ENCODE results near the gene GRHL3.

Gene GRHL3

DNA sequence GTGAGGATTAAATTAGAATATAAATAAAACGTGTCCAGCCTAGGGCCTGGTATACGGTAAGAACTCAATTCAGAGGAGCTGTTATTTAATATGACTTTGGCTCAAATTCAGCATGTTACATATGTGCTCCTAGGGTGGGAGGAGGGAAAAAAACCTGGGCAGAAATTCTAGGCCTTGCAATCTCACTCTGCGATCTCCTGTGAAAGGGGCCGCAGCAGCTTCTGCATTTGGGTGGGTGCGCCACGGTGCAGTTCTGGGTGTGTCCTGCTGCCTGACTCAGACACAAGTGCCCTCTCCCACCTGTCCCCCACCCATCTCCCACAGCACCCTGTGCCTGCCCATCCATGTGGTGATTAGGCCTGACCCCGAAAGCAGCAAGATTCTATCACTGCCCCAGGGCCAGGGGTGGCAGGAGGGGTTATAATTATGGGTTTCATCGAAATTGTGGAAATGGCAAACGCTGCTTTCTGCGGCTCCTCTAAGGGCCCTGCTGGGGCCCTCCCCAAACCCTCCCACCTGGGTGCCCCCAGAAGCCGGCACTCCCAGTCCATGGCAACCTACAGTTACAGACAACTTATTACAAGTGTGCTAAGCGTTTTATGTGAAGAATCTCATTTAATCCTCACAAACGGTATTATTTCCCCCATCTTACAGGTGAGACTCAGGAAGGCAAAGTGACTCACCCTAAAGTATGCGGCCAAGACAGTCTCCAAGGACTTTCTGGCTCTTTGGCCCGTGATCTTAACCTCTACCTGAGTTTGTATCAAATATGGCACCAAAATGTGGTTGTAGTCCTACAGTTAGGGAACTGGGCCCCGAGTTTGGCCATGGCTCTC lies 25.5 kb upstream of the GRHL3 start:
- no peak for DNase-seq (ENCODE audit: low read depth in 3 of 3)

DNA sequence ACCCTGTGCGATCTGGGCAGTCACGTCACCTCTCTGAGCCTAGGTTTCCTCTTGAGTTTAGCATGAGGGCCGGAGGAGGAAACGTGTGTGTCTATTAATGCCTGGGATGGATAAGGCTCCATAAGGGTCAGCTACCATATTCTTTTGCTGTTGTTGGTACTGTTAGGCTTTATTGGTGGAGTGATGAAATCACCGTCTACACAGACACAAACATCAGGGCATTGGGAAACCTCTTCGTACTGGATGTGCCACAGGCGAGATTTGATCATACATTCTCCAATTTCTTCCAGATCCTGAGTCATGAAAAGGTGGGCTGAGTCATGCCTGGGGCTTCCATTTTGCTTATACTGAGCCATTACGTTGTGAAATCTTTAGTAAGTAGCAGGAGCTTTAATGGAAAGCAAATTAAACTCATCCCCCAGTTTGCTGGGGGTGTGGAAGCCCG lies 24.9 kb upstream of the GRHL3 start:
- no peak for DNase-seq (ENCODE audit: low read depth in 3 of 3)

DNA sequence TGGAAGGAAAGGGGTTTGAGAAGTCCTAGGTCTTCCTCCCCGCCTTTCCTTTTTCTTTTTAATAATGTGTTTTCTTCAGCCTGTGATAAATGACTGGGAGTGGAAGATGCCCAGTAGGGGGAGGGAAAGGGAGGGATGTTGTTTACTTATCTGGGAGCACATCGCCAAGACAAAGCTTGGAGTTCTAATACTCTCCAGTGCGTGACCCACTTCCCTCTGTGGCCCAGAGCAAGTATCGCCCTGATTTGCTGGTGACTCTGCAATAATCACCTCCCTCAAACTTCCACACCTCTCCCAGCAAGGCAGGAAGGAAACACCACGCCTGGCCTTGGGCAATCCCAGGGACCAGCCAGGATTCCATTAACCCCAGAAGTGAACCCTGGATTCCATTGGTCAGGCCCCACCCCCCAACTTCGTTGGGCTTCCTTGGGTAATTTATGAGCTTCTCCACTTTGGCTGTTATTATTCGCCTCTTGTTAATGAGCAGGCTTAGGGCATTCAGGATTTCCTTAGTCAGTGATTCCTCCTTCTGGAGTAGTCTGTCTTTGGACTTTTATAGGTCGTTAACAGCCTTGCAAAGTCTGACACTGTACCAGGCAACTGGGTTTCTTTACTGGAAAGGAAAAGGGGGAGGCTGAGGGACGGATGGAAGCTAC lies 24.3 kb upstream of the GRHL3 start:
- DNase-seq (ENCODE audit: low read depth in 3 of 3): no peak

DNA sequence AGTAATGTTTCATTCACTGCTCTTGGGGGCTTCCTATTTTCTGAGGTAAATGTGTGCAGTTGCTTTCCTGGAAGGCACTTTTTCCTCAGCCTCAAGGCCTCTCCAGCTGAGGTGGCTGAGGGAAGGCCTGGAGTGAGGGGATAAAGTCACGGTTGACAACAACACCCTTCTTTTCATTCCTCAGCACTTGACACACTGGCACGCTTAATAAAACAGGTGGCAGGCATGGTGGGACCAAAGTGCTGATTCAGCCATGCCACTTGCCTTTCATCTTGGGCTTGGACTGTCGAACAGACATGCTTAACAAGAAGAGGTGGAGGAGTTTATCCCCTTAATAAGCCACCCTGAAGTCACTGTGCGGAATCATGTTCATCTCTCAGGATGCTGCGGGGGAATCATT lies 23.6 kb upstream of the GRHL3 start:
- DNase-seq (ENCODE audit: low read depth in 3 of 3): no peak

DNA sequence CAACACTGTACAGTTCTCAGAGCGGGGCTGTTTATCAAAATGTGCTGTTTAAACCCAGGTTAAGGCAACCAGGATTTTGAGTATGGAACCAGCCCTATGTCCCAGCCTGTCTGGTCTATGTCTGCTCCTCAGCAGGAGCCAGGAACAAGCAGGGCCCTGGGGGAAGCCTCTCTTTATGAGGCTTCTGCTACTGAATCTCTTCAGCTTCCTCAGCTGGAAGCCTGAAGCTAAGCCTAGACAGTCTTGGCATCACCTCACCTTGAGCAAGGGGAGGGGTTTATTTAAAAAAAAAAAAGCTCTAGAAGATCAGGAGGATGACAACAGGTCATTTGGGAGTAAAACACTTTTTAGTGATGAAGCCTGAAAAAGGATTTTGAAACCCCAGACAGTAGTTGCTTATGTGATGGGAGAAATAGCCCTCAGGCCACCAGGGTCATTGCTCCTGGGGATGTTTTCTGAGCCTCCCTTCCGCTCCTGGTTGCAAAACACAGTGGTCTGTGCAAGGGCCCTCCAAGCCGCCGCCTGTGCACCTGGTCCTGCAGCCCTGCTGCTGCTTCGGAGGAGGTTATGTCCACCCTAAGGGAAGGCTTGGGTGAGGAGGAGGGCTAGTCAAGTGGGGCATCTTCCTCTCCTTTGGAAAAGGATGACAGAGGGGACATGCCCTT lies 21.8 kb upstream of the GRHL3 start:
- DNase-seq (ENCODE audit: low read depth in 3 of 3): no peak

DNA sequence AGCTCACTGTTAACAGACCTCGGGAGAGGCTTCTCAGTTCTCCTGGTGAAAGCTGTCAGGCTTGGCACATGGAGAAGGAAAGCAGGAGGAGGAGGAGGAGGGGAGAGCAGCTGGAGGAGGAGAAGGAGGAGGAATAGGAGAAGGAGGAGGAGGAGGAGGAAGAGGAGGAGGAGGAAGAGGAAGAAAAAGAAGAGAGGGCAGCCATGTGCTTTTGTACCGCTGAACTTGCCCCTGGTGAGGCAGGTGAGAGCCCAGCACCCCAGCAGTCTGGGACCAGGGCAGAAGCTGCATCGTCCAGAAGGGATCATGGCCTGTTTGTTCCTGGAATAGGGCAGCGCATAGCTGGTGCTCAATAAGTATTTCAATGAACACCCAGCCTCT lies 21.3 kb upstream of the GRHL3 start:
- no peak for DNase-seq (ENCODE audit: low read depth in 3 of 3)

DNA sequence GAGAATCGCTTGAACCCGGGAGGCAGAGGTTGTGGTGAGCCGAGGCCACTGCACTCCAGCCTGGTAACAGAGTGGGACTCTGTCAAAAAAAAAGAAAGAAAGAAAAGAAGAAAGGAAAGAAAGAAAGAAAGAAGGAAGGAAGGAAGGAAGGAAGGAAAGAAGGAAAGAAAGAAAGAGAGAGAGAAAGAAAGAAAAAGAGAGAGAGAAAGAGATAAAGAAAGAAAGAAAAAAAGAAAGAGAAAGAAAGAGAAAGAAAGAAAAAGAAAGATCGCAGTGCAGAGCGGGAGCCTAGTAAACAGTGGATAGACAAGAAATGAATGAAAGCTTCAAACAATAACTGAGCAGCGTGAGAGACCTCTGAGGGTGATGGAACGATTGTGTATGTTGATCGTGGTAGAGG lies 20.6 kb upstream of the GRHL3 start:
- DNase-seq (ENCODE audit: low read depth in 3 of 3): no peak

DNA sequence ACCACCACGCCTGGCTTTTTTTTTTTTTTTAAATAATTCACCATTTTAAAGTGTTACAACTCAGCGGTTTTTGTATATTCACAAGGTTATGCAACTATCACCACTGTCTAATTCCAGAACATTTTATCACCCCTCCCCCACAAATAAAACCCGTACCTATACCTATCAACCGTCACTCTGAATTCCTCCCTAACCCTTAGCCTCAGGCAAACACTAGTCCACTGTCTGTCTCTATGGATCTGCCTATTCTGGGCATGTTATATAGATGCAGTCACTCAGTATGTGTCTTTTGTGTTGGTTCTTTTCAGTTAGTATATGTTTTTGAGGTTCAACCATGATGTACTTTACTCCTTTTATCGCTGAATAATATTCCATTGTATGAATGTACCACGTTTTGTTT lies 19.3 kb upstream of the GRHL3 start:
- no peak for DNase-seq (ENCODE audit: low read depth in 3 of 3)

DNA sequence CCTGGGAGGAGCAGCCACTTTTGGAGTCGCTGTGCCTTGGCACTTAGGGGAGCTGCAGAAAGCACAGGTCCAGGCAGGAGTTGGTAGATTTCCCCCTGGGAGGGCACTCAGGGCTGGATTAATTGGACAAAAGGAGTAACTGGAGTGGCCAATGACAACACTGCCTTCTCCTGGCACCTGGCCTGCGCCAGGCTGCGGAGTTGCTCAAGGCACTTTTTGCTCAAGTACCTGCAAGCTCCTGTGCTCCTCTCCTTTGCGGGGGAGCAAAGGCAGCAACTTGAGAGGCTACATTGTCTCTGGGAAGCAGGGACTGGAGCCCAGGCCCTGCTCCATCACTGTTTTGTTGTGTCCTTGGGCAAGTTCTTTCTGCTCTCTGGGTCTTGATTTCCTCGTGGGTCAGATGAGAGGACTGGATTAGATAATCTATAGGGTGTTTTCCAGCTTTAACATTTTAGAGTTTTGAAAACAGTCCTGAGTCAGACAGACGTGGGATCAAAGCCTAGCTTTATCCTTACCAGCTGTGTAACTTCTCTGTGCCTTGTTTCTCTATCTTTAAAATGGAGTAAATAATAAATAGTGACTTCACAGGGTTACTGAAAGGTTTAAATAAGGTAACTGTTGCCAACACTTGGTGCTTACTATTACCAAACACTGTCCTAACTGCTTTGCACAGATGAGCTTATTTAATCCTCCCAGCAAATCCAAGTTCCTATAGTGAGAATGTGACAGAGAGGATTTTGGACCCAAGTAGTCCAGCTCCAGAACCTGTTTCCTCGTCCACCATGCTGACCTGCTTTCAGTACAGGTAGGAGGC lies 18.0 kb upstream of the GRHL3 start:
- DNase-seq (ENCODE audit: low read depth in 3 of 3): no peak

DNA sequence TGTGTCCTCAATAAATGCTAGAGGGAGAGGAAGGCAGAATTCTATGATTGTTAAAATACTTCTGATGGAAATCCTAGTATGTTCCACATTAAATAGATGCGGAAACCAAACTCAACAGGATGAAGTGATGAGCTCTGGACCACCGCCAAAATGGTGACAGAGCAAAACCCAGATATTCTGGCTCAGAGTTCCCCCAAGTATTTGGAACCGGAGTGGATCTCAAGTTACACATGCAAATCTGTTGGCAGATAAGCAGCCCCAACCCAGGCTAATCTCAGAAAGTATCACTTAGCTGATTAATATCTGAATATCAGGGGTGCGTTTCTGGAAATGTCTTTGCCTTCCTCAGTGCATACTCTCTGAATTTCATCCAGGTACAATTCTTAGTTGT lies 17.4 kb upstream of the GRHL3 start:
- DNase-seq (ENCODE audit: low read depth in 3 of 3): no peak

DNA sequence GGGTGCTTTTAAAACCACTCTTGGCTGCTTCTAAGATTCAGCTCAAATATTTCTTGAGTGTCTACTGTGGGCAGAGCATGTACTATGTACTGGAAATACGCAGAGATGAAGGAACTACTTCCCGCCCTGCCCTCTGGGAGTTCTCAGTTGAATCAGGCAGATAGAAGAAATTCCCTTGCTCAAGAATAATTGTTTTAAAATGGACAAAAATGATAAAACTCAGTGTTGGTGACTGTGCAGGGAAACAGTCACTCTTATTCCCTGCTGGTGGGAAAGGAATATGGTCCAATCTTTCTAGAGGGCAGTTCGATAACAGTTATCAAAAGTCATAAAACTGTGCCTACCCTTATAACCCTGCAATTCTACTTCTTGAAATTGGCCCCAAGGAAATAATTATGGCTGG lies 16.9 kb upstream of the GRHL3 start:
- DNase-seq (ENCODE audit: low read depth in 3 of 3): no peak

DNA sequence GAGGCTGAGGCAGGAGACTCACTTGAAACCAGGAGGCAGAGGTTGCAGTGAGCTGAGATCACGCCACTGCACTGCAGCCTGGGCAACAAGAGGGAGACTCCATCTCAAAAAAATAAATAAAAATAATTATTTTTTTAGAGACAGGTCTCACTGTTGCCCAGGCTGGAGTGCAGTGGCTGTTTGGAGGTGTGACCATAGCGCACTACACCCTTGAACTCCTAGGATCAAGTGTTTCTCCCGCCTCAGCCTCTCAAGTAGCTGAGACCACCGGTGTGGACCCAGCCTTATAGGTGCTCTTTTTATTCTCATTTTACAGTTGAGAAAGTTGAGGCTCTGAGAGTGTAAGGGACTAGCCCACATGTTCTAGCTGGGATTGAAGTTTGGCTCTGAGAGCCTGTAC lies 15.6 kb upstream of the GRHL3 start:
- no peak for DNase-seq (ENCODE audit: low read depth in 3 of 3)

DNA sequence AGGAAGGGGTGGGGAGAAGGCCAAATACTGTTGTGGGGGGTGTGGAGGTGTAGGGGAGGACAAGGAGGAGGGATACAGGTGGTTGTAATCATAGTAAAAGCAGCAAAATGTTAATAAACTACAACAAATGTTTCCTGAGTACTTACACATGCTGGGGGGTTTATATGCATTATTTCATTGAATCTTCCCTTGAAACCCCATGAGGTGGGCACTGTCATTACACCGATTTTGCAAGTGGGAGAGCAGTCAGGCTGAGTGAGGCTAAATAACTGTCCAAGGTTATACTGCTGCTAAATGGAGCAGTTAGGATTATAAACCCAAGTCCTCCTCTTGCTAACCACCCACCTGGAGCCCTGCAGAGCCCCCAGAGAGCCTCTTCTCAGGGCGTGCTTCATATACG lies 14.4 kb upstream of the GRHL3 start:
- DNase-seq (ENCODE audit: low read depth in 3 of 3): no peak

DNA sequence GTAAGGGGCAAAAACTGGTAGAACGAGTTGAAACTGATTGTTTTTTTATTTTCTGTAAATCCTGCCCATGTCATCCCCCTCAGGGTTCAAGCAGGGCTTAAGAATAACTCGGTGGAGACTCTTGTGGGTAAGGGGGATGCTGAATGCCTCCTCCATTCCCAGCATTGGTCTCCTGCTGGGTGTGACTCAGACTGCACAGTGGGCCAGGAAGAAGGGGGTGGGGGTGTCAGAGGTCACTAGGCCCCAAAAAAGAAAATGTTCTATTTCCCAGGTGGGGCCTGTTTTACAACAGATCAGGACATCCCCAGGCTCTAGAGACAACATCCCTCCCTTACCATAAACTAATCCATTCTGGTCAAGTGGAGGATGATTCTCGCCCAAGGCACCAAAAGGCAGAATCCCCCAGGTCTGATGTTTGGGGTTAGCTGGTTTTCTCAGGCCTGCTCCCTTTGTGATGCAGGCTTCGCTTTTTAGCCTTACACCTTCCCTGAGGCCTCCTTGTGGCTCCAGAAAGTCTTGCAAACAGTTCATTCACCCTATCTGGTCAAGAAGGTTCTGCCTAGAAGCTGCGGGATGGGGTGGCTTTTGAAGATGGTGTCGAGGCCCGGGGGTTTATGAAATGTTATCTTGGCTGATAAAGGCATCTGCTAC lies 10.7 kb upstream of the GRHL3 start:
- DNase-seq (ENCODE audit: low read depth in 3 of 3): no peak

DNA sequence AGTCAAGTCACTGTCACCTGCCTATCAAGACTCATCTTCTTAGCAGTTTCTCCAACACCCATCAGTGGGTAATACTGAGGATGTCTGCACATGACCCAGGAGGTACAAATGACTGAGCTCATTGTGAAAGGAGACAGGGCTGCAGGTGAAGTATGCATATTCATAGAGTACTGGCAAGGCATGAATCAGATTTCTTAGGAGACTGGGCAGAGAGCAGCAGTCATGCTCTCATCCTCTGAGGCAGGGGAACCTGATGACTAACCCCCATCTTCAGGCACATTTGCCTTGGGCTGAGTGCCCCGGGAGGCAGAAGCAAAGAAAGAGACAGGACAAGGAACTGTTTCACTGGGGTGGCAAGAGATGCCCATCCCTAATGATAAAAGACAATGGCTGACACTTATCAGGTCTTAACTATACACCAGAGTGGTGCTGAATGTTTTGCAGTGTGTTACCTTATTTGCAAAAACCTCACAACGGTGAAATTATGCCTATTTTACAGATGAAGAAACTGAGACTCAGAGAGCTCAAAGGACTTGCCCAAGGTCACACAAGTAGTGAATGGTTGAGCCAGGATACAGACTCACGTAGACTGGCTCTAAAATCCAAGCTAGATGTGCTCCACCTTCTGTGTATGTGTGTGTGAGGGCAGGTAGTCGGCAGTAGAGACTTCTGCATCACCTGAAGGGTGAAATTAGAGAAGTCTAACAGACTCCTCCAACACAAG lies 9.2 kb upstream of the GRHL3 start:
- DNase-seq (ENCODE audit: low read depth in 3 of 3): peak in 1 of 3 donors; percentile 45

DNA sequence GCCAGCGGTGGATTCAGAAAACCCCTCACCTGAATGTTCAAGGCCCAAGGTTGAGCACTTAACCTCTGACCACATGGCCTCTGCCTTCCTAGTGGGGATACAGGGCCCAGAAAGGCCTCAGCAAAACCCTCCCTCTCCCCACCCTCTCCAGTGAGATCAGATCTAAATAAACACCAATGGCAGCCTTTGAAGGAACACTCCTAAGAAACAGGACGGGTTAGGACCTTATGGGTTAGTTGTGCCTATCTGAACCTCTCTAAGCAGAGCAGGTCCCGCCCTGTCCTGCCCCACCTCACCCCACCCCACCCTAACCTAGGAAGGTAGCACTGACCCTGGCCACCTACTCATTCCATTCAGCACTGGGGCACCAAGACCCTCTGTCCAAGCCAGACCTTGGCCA lies 7.9 kb upstream of the GRHL3 start:
- no peak for DNase-seq (ENCODE audit: low read depth in 3 of 3)

DNA sequence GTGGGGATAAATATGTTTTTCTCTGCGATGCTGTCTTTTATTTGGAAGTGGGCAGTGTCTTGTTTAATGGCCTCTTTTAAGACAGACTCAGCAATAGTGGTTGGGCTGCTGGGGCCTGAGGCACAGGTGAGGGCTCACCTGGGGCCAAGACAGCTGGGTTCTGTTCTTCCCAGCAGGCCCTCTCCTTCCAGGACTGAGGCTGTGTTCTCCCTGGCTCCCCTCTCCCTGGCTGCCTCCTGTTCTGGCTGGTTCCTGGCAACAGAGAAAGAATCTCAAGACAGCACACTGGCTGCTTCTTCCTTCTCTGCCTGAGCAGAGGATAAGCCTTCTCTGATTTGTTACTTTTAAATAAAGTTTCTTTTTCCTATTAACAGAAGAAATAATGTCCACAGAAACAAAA lies 7.4 kb upstream of the GRHL3 start:
- DNase-seq (ENCODE audit: low read depth in 3 of 3): no peak

DNA sequence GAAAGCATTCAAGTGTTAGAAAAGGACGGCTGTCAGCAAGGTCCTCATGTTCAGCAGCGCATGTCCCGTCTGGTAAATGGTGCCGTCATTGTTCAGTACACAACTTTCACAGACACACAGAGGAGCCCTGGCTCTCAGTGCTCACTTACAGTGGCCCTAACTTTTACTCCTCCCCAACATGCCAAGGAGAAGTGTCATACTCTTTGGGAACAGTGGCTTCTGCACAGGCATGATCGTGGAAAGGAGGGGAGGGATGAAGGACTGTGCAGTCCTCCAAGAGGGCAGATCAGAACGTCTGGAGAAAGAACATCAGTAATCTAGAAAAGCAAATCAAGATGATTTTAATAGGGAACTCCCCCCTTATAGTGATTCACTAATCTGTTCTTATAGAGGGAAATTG lies 3.8 kb upstream of the GRHL3 start:
- DNase-seq (ENCODE audit: low read depth in 3 of 3): no peak

DNA sequence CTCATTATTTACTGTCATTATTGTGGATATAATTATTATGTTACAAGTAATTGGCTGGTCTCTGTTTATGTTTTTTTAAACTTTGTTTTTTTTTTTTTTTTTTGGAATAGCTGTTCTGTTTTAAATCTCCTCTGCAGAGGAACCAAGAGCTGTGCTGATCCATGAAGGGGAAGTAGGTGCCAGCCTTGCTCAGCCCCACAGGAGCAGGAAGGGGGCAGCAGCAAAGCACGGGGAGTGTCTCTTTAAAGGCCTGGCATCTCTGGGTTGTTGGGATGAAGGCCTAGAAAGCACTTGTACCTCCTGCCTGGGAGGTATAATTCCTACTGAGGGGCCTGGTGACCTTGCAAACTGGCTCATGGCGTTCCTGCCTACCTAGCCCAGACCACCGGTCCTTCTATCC lies 2.5 kb upstream of the GRHL3 start:
- DNase-seq (ENCODE audit: low read depth in 3 of 3): no peak

DNA sequence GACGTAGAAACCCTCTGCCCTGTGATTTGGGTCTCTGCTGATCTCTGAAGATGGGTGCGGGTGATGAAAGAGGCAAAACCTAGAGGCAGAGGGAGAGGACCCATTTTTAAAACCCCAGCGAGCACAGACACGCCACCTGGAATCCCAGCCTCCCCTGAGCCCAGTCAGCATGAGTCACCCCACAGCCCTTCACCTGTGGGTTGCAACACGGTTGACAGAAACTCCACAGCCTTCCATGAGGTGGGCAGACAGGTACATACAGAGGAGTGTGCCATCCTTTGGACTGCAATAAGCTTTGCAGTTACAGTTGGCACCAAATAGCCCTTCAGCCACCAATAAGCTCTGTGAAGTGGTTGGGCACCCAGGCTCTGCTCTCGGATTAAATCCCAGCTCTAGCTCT lies 2.1 kb upstream of the GRHL3 start:
- DNase-seq (ENCODE audit: low read depth in 3 of 3): no peak
